NCI-H526 (cell line): Measurements from ENCODE around the gene TP53TG5.

ENCODE experiments used
- DNase-seq, 2 experiments: peaks; one replicate each; lab custom pipeline; 2025; lab: John Stamatoyannopoulos, UW

Gene TP53TG5

DNA sequence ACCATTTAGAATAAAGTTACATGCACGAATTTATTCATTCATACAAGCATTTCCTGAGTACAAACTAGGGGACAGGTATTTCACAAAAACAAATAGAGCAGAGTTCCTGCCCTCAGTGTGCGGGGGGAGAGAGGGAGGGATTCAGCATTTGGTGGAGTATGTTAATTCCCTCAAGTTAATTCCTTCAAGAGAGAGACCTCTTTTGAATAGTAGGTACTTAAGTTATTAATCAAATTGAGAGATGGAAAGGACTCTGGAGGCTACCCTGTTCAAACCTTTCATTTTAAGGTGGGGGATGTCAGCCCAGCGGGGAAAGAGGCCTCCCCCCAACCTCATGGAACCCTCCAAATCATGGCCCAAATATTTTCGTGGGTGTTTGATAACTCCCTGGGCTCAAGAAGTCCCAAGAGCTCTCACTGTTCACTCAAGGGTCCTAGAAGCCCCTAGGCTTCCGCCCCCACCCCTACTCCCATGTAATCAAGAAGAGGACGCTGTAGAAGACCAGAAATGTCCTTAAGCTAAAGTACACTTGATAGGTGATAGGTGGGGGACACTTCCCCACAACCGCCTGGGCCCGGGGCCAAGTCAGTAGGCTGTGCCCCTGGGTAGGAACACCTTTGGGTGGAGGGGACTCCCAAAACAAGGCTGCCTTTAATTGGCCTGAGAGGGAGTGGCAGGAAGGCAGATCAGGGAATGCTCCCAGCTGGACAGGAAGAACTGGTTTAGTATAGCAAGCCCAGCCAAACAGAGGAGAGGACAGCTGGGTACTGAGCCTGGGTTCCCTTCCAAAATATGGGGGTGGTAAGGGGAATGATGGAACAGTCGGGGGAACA, 32.8 kb downstream of the TP53TG5 start:
- DNase-seq: peak in 1 of 2 experiments; percentile 29

DNA sequence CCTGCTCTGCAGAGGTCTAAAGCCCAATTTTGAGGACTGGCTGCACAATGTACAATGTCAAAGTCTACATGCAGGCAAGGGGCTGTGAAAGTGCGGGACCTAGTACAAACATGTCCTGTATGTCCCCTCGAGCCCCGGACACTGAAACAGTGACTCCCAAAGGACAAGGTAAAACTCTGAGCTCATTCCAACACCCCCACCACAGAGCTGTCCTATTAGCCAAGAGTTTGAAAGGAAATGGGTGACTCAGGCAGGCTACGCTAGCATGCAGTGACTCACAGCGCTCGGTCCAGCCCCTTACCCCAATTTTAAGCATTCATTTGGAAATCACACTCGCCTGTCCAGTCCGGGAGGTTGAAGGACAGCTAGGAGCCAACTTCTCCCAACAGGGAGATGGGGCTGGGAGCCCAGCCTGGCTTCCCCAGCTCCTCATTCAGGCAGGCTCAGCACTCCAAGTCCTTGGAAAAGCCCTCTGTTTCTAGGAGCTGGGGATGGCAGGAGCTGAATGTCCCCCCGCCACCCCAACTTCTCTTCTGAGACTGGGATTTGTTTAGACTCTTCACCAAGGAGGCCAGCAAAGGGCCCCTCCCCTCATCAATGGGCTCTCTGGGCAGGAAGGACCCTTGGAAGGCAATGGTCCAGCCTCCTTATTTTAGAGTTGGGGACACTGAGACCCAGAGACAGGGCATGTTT, 33.8 kb downstream of the TP53TG5 start:
- DNase-seq: no peak

DNA sequence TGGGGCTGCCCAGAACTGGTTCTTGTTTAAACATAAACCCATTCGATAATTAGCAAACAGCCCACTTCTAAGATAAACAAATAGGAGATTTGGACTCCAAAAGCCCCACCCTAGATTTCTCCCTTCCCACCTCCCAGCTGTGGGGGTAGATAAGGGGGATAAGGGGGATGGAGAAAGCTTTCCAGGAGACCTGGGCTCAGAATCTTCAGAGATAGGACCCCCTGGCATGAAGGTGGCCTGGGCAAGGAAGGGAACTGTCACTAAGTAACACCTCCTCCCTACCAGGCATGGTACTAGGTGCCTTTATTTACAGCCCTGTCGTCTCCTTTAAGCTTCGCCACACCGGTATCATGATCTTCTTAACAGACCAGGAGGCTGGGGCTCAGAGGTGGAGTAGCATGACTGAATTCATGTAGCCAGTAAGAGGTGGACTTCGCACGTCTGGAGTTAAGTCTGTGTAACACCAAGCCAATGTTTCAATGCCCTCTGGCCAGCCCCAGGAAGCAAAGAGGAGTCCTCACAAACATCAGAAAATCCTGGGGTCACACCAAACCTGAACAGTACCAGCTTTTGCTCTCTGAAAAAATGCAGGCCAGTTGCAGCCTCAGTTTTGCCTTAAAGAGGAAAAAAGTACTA, 34.5 kb downstream of the TP53TG5 start:
- peak; percentile 63 to 81 for DNase-seq

DNA sequence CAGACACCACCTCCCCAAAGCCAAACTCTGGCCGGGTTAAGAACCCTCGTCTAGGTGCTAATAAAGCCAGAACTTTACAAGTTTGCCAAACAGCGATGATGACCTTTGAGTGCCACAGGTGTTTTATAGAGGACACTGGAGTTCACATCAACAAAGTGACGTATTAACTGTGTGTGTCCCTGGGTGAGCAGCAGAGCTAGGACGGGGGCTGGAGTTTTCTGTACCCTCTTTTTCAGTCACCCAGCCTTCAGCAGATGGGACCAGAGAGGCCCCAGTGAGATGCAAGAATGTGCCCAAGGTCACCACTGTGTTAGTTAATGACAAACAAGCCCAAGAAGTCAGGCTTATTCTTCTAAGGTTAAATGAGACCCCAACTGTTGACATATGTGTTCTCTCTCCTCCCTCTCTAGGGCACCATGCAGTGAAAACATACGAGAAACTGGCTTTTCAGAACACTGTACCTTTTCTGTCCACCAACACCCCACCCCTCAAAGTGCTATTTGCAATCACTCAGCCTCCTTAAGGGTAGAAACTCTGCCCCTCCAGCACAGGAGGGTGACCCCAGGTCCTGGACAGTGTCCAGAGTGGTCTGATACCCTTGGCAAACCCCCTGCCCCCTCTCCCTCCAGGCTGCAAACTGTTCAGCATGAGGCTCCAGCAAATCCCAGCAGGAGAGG, 35.1 kb downstream of the TP53TG5 start:
- DNase-seq: no peak

DNA sequence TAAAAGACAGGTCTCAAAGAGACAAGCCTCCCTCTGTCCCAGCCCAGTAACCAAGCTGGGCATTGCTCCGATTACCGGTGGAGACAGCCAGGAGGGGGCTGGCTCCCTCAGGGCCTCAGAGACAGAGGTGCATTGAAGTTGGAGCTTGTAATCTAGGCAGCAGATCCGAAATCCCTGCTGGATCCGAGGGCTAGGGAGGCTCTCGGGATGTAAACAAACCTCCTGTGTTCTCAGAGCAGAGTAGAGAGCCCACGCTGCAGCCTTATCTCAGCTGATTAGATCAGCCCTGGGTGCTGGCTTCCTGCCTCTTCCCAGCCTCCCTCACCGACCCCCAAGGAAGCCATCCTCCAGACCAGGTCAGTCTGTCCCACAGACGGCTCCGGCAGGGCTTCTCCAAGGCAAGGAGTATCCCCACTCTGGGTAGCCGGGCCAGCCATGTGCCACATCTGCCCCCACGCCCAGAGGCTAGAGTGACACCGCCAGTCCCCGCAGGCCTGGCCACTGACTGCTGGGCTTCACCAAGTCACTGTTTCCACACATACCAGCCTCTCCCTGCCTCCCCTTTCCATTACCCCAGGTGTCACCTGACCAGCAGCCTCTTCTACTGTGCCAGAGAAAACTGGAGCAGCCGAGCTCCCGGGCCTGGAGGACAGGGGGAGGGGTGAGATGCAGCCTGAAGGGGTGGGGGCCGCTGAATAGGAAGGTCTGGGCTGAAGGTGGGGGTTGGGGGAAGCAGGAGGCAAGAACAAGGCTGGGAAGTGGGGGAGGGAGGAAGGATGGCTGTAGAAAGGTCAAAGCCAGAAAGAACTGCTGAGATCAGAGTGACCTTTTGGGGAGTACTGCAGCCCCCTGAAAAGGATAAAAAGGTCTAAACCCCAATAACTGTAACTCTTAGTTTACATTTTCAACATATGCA, 35.9 kb downstream of the TP53TG5 start:
- peak; percentile 68 to 74 for DNase-seq

DNA sequence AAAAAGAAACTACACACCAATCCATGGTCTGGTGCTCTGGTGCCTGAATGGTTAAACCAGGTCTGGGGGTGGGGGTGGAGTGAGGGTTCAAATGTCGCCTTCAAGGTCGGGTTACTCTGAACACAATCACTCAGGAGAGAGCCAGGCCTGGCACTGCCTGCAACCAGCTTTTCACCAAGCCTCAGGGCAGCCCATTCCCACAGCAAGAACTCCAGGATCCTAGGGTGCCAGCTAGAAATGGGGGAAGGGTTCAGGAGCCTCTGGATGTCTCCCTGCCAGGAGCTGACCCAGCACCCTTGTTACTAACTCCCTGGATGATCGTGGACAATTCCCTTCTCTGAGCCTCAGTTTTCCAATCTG, 36.6 kb downstream of the TP53TG5 start:
- DNase-seq: peak in 1 of 2 experiments; percentile 40

DNA sequence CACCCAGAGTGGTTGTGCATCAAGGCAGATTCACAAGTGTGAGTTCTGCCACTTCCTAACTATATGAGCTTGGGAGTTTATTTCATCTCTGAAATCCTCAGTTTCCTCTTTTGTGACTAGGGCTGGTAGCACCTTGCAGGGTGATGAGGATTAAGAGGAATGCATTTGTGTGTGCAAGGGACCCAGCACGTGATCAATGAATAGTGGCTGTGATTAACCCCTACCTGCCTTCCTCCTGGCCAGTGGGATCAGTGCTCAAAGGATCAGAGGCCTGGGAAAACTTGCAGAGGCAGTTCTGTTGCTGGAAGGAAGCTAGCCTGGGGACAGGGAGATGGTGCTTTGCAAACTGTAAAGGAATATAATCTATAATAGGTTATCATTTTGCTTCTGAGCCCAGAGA, 37.2 kb downstream of the TP53TG5 start:
- no peak for DNase-seq

DNA sequence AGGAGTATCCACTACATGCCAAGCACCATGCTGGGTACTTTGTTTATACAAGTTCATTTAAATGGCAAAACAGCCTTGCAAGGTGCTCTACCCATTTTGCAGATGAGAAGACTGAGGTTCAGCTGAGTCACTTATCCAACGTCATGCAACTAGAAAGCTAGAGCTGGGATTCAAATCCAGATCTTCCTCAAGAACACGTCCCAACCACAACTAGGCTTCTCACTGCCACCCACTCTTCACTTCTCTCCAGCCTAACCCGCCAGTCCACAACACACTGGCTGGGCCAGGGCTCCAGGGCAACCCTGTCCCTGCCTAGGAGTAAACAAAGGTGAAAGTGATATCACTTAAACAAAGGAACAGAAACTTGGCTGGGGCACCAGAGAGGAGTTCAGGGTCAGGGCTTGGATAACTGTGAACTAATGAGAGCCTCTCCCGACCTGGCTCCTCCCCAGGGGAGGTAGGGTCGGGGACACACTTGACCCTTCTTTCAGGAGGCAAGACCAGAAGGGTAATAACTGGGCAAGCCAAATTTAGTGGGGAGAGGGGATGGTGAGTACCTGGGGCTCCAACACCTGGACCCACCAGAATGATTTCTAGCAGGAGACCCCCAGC, 37.8 kb downstream of the TP53TG5 start:
- DNase-seq: no peak

DNA sequence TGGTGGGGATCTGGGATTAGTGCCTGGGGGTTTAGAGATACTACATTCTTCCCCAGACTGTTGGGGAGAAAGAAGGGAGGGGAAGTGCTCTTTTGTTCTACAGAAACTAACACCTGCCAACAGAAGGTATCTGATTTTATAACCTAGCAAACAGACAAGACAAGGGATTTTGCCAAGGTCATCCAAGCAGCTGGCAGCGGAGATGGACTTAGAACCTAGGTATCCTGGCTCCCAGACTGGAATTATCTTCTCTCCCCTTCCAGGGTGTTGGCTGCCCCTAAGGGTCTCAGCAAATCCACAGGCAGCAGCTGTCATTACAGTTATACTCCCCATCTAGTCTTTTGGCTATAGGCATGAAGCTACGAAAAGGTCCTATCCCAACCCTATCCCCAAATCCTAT, 38.3 kb downstream of the TP53TG5 start:
- DNase-seq: no peak

DNA sequence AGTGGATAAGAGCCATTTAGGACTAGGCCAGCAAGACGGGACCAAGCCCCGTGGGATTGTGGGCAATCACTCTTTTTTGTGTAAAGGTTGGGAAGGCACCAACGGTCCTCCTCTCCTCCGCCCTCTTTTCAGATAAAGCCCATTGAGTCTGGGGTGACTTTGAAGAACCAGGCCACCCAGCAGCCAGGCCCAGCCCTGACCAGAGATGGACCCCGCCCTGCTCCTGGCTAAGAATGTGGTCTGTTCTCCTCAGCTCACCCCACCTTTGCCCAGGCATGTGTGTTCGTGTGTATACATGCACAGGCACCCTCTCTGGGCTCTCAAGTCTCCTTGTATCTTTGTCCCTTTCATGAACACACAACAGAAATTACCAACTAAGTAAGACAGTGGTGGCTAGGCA, 39.0 kb downstream of the TP53TG5 start:
- DNase-seq: no peak

DNA sequence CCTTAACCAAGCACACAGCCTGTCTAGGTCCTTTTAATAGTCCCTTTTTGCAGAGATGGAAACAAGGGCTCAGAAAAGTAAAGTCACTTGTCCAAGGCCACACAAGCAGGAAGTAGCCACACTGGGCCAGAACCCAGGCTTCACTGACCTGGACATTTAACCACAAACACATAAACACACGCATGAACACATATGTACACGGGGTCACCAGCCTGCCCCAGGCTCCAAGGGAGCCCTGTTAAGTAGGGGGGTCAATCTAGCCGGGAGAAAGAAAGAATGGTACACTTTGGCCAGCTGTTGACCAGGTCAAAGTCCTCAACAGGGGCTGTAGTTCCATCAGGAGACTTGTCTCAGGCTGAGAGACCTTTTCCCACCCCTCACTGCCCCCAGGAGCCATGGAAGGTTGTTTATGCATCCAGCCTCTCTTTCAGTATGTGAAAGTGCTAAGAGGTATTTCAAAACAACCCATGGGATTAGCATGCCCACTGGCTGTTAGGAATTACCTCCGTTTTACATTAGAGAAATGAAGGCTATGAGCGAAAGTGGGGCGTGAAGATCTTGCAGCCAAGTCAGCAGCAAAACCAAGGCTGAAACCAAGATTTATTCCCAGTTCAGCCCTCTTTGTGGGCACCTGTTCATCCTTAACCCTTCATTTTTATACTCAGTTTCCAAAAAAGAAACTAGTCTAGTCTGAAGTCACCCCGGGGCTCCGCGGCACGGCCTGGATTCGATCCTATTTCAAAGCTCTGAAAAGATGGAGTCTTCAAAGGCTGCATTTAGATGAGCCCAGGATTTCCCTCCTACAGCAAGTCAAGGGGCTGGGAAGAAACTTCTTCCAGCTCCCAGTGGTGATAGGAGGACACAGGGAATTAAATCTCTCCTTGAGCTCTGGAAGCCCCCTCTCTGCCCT, 39.7 kb downstream of the TP53TG5 start:
- DNase-seq: no peak

DNA sequence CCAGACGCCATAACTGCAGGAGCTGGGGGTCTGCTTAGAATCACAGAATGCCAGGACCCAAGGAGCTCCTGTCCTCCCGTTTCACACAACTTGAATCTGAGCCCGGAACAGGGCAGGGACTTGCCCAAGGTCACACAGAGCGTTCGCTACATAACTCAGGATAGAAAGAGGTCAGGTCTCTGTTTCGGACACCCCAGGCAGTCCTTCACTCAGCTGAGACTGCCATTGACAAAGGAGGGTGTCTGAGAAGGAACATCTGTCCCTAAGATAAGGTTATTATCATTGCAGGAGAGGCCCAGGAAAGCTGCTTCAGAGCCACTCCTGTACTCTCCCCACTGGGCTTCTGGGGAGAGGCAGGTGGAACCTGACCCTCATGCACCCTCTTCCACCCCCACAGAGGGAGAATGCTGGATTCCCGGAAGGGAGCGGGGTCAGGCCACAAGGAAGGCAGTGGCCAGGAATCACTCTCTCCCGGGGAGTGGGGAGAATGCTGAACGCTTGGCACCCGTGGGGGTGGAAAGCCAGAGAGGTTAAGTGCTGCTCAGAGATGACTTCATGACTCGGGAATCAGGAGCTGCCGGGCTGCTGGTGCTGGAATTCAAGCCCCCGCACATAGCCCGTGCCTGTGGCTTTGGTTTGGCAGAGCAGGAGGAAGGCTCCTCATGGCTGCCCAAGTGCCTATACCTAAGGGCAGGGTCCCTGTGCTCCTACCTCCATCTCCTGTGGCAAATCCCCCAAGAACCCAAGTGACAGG, 40.6 kb downstream of the TP53TG5 start:
- DNase-seq: no peak

DNA sequence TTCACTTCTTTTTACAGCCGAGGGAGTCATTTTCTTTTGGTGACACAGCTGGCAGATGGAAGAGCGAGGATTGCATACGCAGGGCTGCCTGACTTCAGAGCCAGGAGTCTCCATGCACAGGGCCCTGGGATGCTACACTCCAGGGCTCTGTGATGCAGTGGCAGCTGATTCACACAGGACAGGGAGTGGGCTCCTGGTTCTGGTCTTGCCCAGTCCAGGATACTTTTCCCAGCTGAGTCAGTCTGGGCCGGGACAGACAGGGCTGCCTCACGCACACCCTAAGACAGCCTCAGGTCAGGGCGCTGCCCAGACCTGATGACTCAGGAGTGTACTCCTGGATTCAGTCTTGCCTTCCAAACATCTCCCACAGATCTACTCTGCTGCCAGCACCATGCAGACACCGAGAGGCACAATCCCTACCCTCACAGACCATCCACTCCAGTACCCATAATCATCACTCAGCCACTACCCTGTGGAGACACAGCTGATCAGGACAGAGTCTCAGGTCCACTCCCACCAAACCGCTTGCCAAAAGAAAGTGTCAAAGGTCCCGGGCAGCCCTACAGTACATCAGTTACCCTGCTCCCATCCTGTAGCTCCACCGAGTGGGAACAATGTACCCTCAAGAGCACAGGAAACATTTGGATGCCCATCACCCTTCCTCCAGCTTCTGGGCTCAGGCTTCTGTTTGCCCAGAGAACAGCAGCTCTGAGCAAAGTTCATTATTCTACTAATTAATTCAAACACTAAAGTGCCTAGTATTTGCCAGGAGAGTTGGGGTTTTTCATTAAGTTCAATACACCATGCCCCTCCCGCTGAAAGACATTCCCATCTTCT, 41.4 kb downstream of the TP53TG5 start:
- DNase-seq: no peak

DNA sequence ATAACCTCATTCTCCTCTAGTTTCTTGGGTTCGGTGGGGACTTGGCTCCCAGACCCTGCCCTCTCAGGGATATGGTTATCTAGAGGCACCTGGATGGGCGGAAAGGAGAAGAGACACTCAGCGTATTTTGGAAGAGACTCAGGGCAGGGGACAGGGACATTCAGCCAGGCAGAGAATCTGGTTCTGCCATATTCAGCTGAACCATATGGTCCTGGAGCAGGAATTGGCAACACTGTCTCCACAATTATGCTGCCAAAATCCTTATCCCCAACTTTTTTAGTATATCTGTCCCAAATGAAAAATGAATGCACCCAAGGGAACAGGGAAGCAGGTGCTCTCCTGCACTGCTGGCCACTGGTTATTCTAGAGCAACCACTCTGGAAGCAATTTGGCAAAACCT, 47.6 kb downstream of the TP53TG5 start:
- no peak for DNase-seq

DNA sequence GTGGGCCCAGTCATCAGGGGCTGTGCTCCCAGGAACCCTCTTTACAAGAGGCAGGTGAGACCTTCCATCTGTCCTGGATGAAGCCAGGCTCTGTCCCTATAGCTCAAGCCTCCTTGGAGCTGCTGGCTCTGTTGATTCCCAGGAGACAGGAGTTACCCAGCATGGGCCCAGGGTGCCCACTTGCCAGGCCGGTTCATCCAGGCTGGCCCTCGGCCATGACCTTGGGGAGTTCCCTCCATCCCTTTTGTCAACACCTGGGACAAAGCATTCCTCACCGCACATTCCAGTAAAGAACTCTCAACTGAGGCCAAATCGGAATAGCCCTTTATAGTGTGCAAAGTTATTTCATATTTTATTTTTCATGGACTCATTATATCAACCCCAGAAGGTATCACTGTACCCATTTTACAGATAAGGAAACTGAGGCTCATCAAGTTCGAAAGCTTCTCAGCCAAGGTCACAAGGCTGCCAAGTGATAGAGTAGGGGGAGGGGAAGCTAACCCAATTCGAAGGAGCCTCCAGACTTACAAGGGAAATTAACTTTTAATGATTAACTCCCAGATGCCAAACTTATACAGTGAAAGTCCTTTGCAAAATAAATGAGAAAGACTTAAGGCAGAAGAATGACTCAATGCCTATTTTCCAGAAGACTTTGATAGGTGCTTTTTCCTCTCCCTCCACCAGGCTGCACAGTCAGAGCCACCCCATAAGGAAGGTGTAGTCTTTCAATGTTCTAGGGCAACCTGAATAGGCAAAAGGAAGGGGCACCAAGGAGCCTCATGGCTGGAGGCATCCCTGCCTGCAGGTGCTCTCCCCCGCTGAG, 48.4 kb downstream of the TP53TG5 start:
- DNase-seq: no peak

DNA sequence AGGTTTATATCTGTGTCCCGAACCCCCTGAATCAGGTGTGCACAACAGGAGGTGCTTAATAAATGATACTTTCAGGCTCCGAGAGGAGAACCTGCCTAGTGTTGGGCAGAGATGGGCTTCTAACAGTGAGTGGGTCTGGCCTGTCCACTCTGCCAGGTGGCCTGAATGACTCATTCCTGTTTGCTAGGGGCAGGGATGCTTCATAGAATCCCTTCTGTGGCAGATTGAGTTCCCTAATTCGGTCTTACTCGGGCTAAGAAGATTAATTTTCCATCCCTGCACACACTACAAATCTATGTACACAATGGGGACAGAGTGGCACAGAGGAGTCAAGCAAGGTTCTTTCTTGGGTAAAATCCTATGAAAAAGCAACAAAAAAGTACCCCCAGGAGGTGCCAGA, 49.7 kb downstream of the TP53TG5 start:
- DNase-seq: no peak

DNA sequence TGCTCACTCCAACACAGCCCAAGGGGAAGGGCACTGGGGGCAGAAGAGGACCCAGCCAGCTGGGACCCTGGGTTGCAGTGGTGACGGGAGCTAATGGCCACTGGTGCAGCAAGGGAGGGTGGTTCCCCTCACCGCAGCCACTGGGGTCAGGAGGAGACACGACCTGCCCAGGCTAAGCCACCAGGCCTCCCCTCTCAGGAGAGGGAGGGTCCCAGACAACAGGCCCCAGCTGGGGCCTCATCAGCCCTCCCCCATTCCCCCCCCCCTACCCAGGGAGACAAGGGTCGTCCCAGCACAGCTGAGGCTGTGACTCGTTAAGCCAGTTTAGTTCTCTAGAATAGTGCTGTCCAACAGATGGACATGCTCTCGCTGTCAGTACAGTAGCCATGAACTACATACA, 52.8 kb downstream of the TP53TG5 start:
- DNase-seq: no peak
